ENCODE measurements around the gene PDXK. TPM values are rescaled to one million over a fixed set of nuclear protein-coding genes. Genes with fewer than 3 reads are reported as not detected.

Gene PDXK
- total and polyA plus RNA-seq, 2 experiments from 2014 or later, result 103 to 192 TPM

DNA sequence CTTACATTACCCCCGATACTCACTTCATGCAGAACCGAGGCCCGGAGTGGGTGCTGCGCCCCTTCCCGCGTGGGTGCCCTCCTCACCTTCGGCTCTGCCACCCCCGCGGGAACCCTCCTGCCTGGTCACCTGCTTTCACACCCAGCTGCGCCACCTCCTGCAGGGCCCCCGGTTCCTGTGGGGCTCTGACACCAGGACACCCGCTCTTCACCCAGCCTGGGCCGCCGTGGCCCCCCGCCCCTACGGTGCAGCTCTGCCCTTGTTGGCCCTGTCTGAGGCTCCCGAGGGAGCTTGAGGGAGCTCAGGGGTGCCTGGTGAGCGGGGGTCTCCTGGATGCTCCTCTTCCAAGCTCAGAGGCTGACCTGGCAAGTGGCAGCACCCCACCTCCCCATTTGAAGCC, 89.4 kb downstream of the PDXK start:
- TF ChIP-seq CTCF (IDR thresholded peaks at IDR 0.05; ENCODE audit: poor library complexity) (no peak), EZH2 (IDR thresholded peaks at IDR 0.05; ENCODE audit: borderline replicate concordance) (no peak), EZH2phosphoT487 (IDR thresholded peaks at IDR 0.05; ENCODE audit: low read depth, severe bottlenecking, unreplicated experiment) (no peak)
- Histone ChIP-seq H3K4me2 (no peak overlapping the region), H3K27ac (no peak overlapping the region), H3K4me1 (ENCODE audit: insufficient read depth) (no peaks in the 10 kb centered on the region), H4K20me1 (ENCODE audit: insufficient read depth, poor library complexity, severe bottlenecking) (no peaks in the 10 kb centered on the region), H2AFZ (no peak overlapping the region), H3K9me2 (replicated peaks; ENCODE audit: insufficient read depth) (no peaks in the 10 kb centered on the region), H3K79me2 (no peaks in the 10 kb centered on the region), H3K4me3 (no peak overlapping the region), H3K27me3 (no peaks in the 10 kb centered on the region), H3K9me3 (ENCODE audit: low read depth) (no peaks in the 10 kb centered on the region), H3K36me3 (replicated peaks; ENCODE audit: insufficient read depth, low read depth) (no peaks in the 10 kb centered on the region)
- no peak for DNase-seq (ENCODE audit: low spot score)
- WGBS (ENCODE audit: low lambda C conversion rate, missing lambda C conversion rate), result 99% methylated on average over 14 of the region's 18 CpGs

- no peaks in the 10 kb centered on the region for H3K9me2 ChIP-seq (replicated peaks; ENCODE audit: insufficient read depth)
- no peak overlapping the region for H3K4me3 ChIP-seq
- no peaks in the 10 kb centered on the region for H3K79me2 ChIP-seq
- no peak overlapping the region for H3K4me2 ChIP-seq
- H3K36me3 ChIP-seq (replicated peaks; ENCODE audit: insufficient read depth, low read depth), result no peaks in the 10 kb centered on the region
- H3K9me3 ChIP-seq (ENCODE audit: low read depth), result no peaks in the 10 kb centered on the region
- no peaks in the 10 kb centered on the region for H3K27me3 ChIP-seq
- H2AFZ ChIP-seq, result no peak overlapping the region
- H4K20me1 ChIP-seq (ENCODE audit: insufficient read depth, poor library complexity, severe bottlenecking), result no peaks in the 10 kb centered on the region
- WGBS (ENCODE audit: low lambda C conversion rate, missing lambda C conversion rate), result 90% methylated on average over 22 of the region's 22 CpGs
- TF ChIP-seq EZH2 (IDR thresholded peaks at IDR 0.05; ENCODE audit: borderline replicate concordance), result no peak
- TF ChIP-seq EZH2phosphoT487 (IDR thresholded peaks at IDR 0.05; ENCODE audit: low read depth, severe bottlenecking, unreplicated experiment), result no peak
- no peak for TF ChIP-seq CTCF (IDR thresholded peaks at IDR 0.05; ENCODE audit: poor library complexity)
- no peak for DNase-seq (ENCODE audit: low spot score)
- no peak overlapping the region for H3K27ac ChIP-seq
- H3K4me1 ChIP-seq (ENCODE audit: insufficient read depth), result no peaks in the 10 kb centered on the region
Measured at GRCh38 chr21:43808832-43809251, 89.9 kb downstream of the PDXK start.

- WGBS (ENCODE audit: low lambda C conversion rate, missing lambda C conversion rate), result 87% methylated on average over 16 of the region's 16 CpGs
- no peaks in the 10 kb centered on the region for H3K27me3 ChIP-seq
Measured at GRCh38 chr21:43809346-43809799, 90.4 kb downstream of the PDXK start.

More at GRCh38 chr21:43809346-43809799, 90.4 kb downstream of the PDXK start:
- TF ChIP-seq EZH2 (IDR thresholded peaks at IDR 0.05; ENCODE audit: borderline replicate concordance) (no peak), EZH2phosphoT487 (IDR thresholded peaks at IDR 0.05; ENCODE audit: low read depth, severe bottlenecking, unreplicated experiment) (no peak), CTCF (IDR thresholded peaks at IDR 0.05; ENCODE audit: poor library complexity) (no peak)
- DNase-seq (ENCODE audit: low spot score), result no peak
- no peaks in the 10 kb centered on the region for H3K9me3 ChIP-seq (ENCODE audit: low read depth)
- no peaks in the 10 kb centered on the region for H3K4me1 ChIP-seq (ENCODE audit: insufficient read depth)
- no peak overlapping the region for H3K4me2 ChIP-seq
- no peaks in the 10 kb centered on the region for H3K79me2 ChIP-seq
- no peaks in the 10 kb centered on the region for H3K36me3 ChIP-seq (replicated peaks; ENCODE audit: insufficient read depth, low read depth)
- H2AFZ ChIP-seq, result no peak overlapping the region
- no peaks in the 10 kb centered on the region for H3K9me2 ChIP-seq (replicated peaks; ENCODE audit: insufficient read depth)
- no peak overlapping the region for H3K4me3 ChIP-seq
- H4K20me1 ChIP-seq (ENCODE audit: insufficient read depth, poor library complexity, severe bottlenecking), result no peaks in the 10 kb centered on the region
- H3K27ac ChIP-seq, result no peak overlapping the region
